ENCODE results near the gene TADA2A. TPM values are rescaled to one million over a fixed set of nuclear protein-coding genes. Genes with fewer than 3 reads are reported as not detected.

The TADA2A gene
- total RNA-seq, 1 donor from 2014 or later, result 42.0 TPM

DNA sequence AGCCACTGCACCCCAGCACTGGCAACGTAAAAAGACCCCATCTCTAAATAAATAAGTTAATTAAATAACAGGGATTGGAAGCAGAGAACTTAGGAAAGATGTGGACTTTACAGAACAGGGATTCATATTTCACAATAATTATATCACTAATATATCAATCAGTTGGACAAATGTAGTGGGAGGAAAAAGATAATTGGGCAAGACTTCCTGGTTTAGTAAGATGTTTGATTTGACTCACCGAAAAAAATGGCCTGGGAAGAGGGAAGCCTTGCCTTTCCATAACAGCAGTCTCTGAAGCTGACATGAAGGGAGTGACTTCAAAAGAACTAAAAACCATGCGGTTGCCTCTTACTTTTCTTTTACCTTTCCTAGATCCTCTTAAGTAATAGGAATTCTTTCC is 46.1 kb upstream of the TADA2A start:
- no peaks in the 10 kb centered on the region for H3K27me3 Mint-ChIP-seq
- no peaks in the 10 kb centered on the region for H3K36me3 Mint-ChIP-seq (ENCODE audit: low read depth)
- no peak overlapping the region for H3K27ac Mint-ChIP-seq
- TF ChIP-seq, protein P1, sequence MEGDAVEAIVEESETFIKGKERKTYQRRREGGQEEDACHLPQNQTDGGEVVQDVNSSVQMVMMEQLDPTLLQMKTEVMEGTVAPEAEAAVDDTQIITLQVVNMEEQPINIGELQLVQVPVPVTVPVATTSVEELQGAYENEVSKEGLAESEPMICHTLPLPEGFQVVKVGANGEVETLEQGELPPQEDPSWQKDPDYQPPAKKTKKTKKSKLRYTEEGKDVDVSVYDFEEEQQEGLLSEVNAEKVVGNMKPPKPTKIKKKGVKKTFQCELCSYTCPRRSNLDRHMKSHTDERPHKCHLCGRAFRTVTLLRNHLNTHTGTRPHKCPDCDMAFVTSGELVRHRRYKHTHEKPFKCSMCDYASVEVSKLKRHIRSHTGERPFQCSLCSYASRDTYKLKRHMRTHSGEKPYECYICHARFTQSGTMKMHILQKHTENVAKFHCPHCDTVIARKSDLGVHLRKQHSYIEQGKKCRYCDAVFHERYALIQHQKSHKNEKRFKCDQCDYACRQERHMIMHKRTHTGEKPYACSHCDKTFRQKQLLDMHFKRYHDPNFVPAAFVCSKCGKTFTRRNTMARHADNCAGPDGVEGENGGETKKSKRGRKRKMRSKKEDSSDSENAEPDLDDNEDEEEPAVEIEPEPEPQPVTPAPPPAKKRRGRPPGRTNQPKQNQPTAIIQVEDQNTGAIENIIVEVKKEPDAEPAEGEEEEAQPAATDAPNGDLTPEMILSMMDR (IDR thresholded peaks at IDR 0.05), result no peak
- DNase-seq (no peak), ATAC-seq (ENCODE audit: low read depth) (no peak)
- ChIA-PET POLR2A (interaction anchor here (0.6 kb wide), 1 partner anchor 64 kb away, joined by 4 read pairs; no protein-coding TSS in a partner anchor), CTCF (interaction anchor here (1.1 to 2.5 kb wide), 2 partner anchors 13 to 759 kb away, joined by 5 to 12 read pairs; no protein-coding TSS in a partner anchor)
- no peaks in the 10 kb centered on the region for H3K9me3 Mint-ChIP-seq
- no peak overlapping the region for H3K4me3 Mint-ChIP-seq
- peaks cover 18% of the 10 kb centered on the region for H3K4me1 Mint-ChIP-seq
- intact Hi-C loops (cut with micrococcal nuclease), result no loop called here

DNA sequence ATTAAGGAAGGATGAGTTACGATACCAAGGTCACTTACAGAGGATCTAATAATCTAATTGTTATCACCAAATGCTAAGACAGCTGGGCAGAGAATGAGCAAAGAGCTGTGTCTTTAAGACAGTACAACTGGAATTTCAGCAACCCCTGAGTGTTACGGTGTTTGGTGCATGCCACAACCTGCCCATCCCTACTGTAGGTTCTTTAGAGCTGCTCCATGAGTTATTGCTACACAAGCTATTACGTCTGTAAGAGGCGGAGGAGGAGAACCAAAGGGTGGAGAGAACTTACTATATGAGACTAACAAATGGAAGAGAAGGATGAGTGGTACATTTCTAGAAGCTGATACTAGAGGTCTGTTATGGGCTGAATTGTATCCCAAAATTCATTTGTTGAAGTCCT is 45.1 kb upstream of the TADA2A start:
- POLR2A ChIA-PET, result interaction anchor here (0.6 kb wide), 2 partner anchors 65 to 499 kb away, joined by 4 to 5 read pairs; no protein-coding TSS in a partner anchor
- DNase-seq (no peak), ATAC-seq (ENCODE audit: low read depth) (no peak)
- Mint-ChIP-seq H3K27ac (no peak overlapping the region), H3K4me1 (peaks cover 18% of the 10 kb centered on the region), H3K27me3 (no peaks in the 10 kb centered on the region), H3K4me3 (no peak overlapping the region), H3K36me3 (ENCODE audit: low read depth) (no peaks in the 10 kb centered on the region), H3K9me3 (no peaks in the 10 kb centered on the region)
- TF ChIP-seq, protein P1 (IDR thresholded peaks at IDR 0.05), result no peak
- intact Hi-C loops (cut with micrococcal nuclease), result no loop called here
- CTCF ChIA-PET, result interaction anchor here (1.1 to 2.5 kb wide), 2 partner anchors 12 to 760 kb away, joined by 5 to 12 read pairs; no protein-coding TSS in a partner anchor

DNA sequence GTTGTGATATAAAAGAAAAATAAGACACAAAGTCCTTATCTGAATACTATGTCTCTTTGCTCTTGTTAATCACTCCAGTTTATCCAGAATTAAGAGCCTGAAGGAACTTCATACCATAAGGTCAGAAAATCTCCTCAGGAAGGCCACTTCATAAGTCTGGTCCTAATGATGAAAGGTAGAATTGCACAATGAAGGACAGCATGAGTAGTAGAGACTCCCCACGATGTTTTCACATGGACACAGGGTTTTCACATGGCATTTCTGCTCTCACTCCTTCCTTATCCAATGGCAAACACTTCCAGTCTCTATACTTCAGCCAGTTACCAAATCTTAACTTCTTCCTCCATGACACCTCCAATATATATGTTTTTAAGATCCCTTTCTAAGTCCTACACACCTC is 41.1 kb upstream of the TADA2A start:
- CTCF ChIA-PET, result no interaction called here
- no peaks in the 10 kb centered on the region for H3K27me3 Mint-ChIP-seq
- TF ChIP-seq, protein P1 (IDR thresholded peaks at IDR 0.05), result no peak
- no peaks in the 10 kb centered on the region for H3K4me1 Mint-ChIP-seq
- ATAC-seq (ENCODE audit: low read depth) (no peak), DNase-seq (no peak)
- intact Hi-C loops (cut with micrococcal nuclease), result no loop called here
- POLR2A ChIA-PET, result no interaction called here
- H3K4me3 Mint-ChIP-seq, result no peak overlapping the region
- no peaks in the 10 kb centered on the region for H3K36me3 Mint-ChIP-seq (ENCODE audit: low read depth)
- H3K9me3 Mint-ChIP-seq, result no peaks in the 10 kb centered on the region
- no peak overlapping the region for H3K27ac Mint-ChIP-seq

DNA sequence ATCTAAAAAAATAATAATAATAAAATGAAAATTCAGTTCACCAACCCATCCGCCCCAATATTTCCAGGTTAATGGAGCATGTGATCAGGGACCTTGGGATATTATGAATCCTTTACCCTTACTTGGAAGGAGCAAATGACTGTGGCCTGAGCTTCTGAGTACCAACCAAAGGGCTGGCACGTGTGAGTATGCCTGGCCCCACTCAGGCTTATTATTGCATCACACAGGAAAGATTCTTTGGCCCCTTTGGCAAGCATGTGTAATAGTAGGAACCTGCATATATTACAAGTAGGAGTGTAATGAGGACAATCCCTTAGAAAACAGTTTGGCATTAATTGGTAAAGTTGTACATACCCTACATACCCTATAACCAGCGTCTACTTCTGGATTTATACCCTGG is 38.1 kb upstream of the TADA2A start:
- TF ChIP-seq, protein P1 (IDR thresholded peaks at IDR 0.05), result no peak
- DNase-seq (no peak), ATAC-seq (ENCODE audit: low read depth) (no peak)
- no peaks in the 10 kb centered on the region for H3K27me3 Mint-ChIP-seq
- no peak overlapping the region for H3K4me3 Mint-ChIP-seq
- no peaks in the 10 kb centered on the region for H3K9me3 Mint-ChIP-seq
- H3K36me3 Mint-ChIP-seq (ENCODE audit: low read depth), result no peaks in the 10 kb centered on the region
- intact Hi-C loops (cut with micrococcal nuclease), result no loop called here
- CTCF ChIA-PET, result no interaction called here
- no peak overlapping the region for H3K27ac Mint-ChIP-seq
- POLR2A ChIA-PET, result no interaction called here
- peaks cover 4% of the 10 kb centered on the region for H3K4me1 Mint-ChIP-seq

DNA sequence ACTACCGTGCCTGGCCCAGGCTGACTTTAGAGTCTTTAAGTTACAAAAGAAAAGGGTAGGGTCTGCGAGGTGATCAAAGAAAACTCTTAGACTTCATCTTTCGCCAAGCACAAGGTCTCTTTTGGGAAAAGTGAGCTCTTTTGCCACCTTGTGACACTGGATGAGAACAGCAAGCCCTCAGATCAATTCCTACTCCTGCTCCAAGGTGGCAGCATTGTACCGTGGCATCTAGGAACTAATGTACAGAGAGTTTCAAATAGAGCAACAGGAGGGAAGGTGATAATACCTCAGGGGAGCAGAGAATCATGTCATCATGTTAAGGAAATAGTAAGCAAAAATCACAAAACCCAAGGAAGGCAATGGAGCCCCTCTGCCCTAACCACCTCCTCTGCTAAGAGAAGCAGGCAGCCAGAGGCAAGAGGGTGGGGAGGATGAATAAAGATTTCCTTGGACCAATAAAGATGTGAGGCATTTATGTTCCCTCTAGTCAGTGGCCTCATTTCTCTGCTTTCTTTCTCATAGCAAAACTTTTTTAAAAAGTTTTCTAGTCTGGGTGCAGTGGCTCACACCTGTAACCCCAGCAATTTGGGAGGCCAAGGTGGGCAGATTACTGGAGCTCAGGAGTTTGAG is 33.0 kb upstream of the TADA2A start:
- CTCF ChIA-PET, result interaction anchor here (0.6 to 2.1 kb wide), 14 partner anchors 9 to 771 kb away, joined by 3 to 20 read pairs (median 3); partner anchors contain the start of gene MRM1
- intact Hi-C loops (cut with micrococcal nuclease), result loop anchor here (1.0 to 10.0 kb wide), 3 partner anchors 24 to 771 kb away; no protein-coding TSS in a partner anchor
- Mint-ChIP-seq H3K36me3 (ENCODE audit: low read depth) (no peaks in the 10 kb centered on the region), H3K27me3 (no peaks in the 10 kb centered on the region), H3K27ac (no peak overlapping the region), H3K4me3 (no peak overlapping the region), H3K9me3 (no peaks in the 10 kb centered on the region), H3K4me1 (peaks cover 4% of the 10 kb centered on the region)
- peak; percentile 92 for ATAC-seq (ENCODE audit: low read depth)
- peak; percentile 22 for DNase-seq
- TF ChIP-seq, protein P1 (IDR thresholded peaks at IDR 0.05), result no peak
- POLR2A ChIA-PET, result interaction anchor here (0.9 to 1.0 kb wide), 2 partner anchors 15 to 771 kb away, joined by 3 to 5 read pairs; no protein-coding TSS in a partner anchor

Measured in activated B cell treated with CpG ODN at 0.5 μM for 24 hours (primary cell).